Measurements from ENCODE around the gene TRAPPC8. TPM values are rescaled to one million over a fixed set of nuclear protein-coding genes. Genes with fewer than 3 reads are reported as not detected.

TRAPPC8 gene
- total RNA-seq, 1 experiment from 2014 or later: 30.4 TPM

- no peak for TF ChIP-seq POLR2AphosphoS5 (IDR thresholded peaks at IDR 0.05; ENCODE audit: low read depth, low read length)
- no peak for TF ChIP-seq ZFX (IDR thresholded peaks at IDR 0.05)
Measured at GRCh38 chr18:31943878-31944816, 1.2 kb upstream of the TRAPPC8 start (continued).

DNA sequence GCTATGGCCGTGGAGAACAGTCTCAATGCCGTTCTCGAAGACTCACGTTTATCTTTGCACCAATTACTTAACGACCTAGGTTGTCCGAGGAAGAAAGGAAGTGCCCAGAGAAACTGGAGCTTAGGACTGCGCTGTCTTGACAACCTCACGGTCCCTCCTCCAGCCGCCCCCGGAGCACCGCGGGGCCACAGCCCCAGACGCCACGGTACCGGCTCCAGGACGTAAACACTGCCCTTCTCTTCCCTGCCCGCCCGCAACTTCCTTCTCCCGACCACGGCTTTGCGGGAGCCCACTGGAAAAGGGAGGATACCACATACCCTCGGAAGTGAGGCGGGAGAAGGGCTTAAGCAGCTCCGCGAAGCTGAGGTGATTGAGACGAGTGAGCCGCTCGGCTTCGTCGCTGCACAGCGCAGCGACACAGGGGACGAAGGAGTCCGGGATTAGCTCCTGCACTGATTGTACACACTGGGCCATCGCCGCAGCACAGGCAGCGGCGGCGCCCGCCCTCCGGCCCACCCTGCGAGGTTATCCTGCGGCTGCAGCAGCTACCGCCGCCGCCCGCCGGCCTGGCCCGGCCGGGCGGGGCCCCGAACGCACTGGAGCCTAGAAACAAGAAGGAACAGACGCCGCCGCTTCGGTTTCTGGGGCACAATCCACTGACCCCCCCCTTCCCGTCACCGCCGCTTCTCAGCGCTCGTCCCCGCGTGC lies 483 bp downstream of the TRAPPC8 start:
- H3K4me3 ChIP-seq (replicated peaks in 1 of 2; ENCODE audit: low read depth in 1 of 2, low read length in 2 of 2): peak overlapping the region; percentile 91 to 96
- peak; percentile 34 for ATAC-seq
- H3K36me3 ChIP-seq (ENCODE audit: control insufficient read depth in 1 of 2, insufficient read depth in 2 of 2, low read length in 2 of 2): no peaks in the 10 kb centered on the region; a peak in 1 of 4 replicates
- peak overlapping the region; percentile 90 for H3K9ac ChIP-seq (ENCODE audit: low read length)
- H2AFZ ChIP-seq (ENCODE audit: low read depth, low read length, poor library complexity, severe bottlenecking): no peak overlapping the region
- no peaks in the 10 kb centered on the region for H3K9me2 ChIP-seq (ENCODE audit: insufficient read depth)
- BruUV-seq (replicated peaks): no TSS peak
- TF ChIP-seq YY1 (IDR thresholded peaks at IDR 0.05; ENCODE audit: extremely low read depth, insufficient replicate concordance, low read depth, low read length) (no peak), CEBPB (IDR thresholded peaks at IDR 0.05; ENCODE audit: low read depth) (no peak), ZFX (IDR thresholded peaks at IDR 0.05) (peak; percentile 67; the same call in 1 of the 2 replicates), SRF (IDR thresholded peaks at IDR 0.05; ENCODE audit: low read depth) (no peak)
- TF ChIP-seq, protein P1, sequence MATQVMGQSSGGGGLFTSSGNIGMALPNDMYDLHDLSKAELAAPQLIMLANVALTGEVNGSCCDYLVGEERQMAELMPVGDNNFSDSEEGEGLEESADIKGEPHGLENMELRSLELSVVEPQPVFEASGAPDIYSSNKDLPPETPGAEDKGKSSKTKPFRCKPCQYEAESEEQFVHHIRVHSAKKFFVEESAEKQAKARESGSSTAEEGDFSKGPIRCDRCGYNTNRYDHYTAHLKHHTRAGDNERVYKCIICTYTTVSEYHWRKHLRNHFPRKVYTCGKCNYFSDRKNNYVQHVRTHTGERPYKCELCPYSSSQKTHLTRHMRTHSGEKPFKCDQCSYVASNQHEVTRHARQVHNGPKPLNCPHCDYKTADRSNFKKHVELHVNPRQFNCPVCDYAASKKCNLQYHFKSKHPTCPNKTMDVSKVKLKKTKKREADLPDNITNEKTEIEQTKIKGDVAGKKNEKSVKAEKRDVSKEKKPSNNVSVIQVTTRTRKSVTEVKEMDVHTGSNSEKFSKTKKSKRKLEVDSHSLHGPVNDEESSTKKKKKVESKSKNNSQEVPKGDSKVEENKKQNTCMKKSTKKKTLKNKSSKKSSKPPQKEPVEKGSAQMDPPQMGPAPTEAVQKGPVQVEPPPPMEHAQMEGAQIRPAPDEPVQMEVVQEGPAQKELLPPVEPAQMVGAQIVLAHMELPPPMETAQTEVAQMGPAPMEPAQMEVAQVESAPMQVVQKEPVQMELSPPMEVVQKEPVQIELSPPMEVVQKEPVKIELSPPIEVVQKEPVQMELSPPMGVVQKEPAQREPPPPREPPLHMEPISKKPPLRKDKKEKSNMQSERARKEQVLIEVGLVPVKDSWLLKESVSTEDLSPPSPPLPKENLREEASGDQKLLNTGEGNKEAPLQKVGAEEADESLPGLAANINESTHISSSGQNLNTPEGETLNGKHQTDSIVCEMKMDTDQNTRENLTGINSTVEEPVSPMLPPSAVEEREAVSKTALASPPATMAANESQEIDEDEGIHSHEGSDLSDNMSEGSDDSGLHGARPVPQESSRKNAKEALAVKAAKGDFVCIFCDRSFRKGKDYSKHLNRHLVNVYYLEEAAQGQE (IDR thresholded peaks at IDR 0.05; ENCODE audit: low read depth): no peak
- intact Hi-C loops (cut with micrococcal nuclease): loop anchor here (2.0 to 5.0 kb wide), 2 partner anchors 75 to 150 kb away; partner anchors contain the start of gene RNF125
- H3K4me1 ChIP-seq (ENCODE audit: control insufficient read depth in 1 of 2, insufficient read depth in 2 of 2, low read length in 2 of 2): peaks cover 16 to 24% of the 10 kb centered on the region in 2 experiments
- no peaks in the 10 kb centered on the region for H3K9me3 ChIP-seq (ENCODE audit: control insufficient read depth in 1 of 2, insufficient read depth in 1 of 2, low read depth in 1 of 2, low read length in 2 of 2)
- RAD21 ChIA-PET (ENCODE audit: low non-redundant PET in 1 of 2, low total read pairs in 2 of 2, uncharacterized antibody in 2 of 2, unreplicated experiment in 2 of 2): interaction anchor here in 1 of 2 experiments (0.6 to 0.7 kb wide), 2 partner anchors 76 to 97 kb away, joined by 3 read pairs; no protein-coding TSS in a partner anchor
- H3K79me2 ChIP-seq (ENCODE audit: insufficient read depth, low read length): peaks cover 54% of the 10 kb centered on the region
- no peaks in the 10 kb centered on the region for H3K27me3 ChIP-seq (ENCODE audit: insufficient read depth, low read length)
- POLR2A ChIA-PET: interaction anchor here (0.7 to 1.5 kb wide), 7 partner anchors 9 to 150 kb away, joined by 3 to 6 read pairs (median 4); partner anchors contain the start of gene RNF138
- H4K20me1 ChIP-seq (ENCODE audit: insufficient read depth): no peaks in the 10 kb centered on the region
- CTCF ChIA-PET: interaction anchor here (0.6 to 1.3 kb wide), 2 partner anchors 35 to 197 kb away, joined by 4 to 6 read pairs; no protein-coding TSS in a partner anchor
- no peak for DNase-seq (ENCODE audit: low read depth, low spot score)
- peak overlapping the region; percentile 78 for H3K27ac ChIP-seq (ENCODE audit: low read depth, low read length)
- H3K4me2 ChIP-seq (ENCODE audit: low read length): peak overlapping the region; percentile 80
